Caco-2 (cell line): Measurements from ENCODE around the gene PPP1R16B. TPM values are rescaled to one million over a fixed set of nuclear protein-coding genes. Genes with fewer than 3 reads are reported as not detected.

Experiments
- BruUV-seq: library from RNA; stranded (reverse); fragments of 400-500 nt; replicated peaks from 2 replicates; lab custom pipeline; 2021; lab: Mats Ljungman, UMichigan
- CTCF ChIA-PET: fragments of 300-600 bp; sonication (Branson Sonifier 250); formaldehyde crosslinking; loops from one replicate; lab custom pipeline; 2022; ENCODE audit warnings: antibody characterized with exemption; lab: Charles Lee
- POLR2A ChIA-PET: fragments of 300-600 bp; sonication (Branson Sonifier 250); formaldehyde crosslinking; loops from one replicate; lab custom pipeline; 2022; ENCODE audit warnings: antibody characterized with exemption; lab: Charles Lee
- DNase-seq, 2 experiments: peaks; one replicate each; pipeline versions ENCODE4 v3.0.0 to v3.0.0-alpha.2; 2020 to 2022
- H3K27me3 ChIP-seq: replicated peaks from 2 replicates; pipeline ENCODE4 v1.6.0; 2011; ENCODE audit warnings: low read length; ENCODE audit not compliant: control insufficient read depth, insufficient read depth
- H3K36me3 ChIP-seq: 2 replicates; pipeline ENCODE4 v1.5.1; 2011; ENCODE audit warnings: low read length; ENCODE audit not compliant: control insufficient read depth, insufficient read depth
- H3K4me1 ChIP-seq: fragments of 250-450 bp; sonication (Bioruptor Pico); 2 replicates; pipeline ENCODE4 v1.5.1; 2020; ENCODE audit warnings: mild to moderate bottlenecking
- H3K4me3 ChIP-seq: 2 replicates; pipeline ENCODE4 v1.5.1; 2011; ENCODE audit warnings: low read depth, mild to moderate bottlenecking, control low read depth, low read length
- H3K9me3 ChIP-seq: fragments of 250-450 bp; sonication (Bioruptor Pico); 2 replicates; pipeline ENCODE4 v1.5.1; 2020; ENCODE audit warnings: mild to moderate bottlenecking, moderate library complexity
- H3K27ac Mint-ChIP-seq: one replicate; pipeline ENCODE4 v1.8.0; 2022; ENCODE audit warnings: mixed read lengths; ENCODE audit not compliant: unreplicated experiment
- H3K27me3 Mint-ChIP-seq: one replicate; pipeline ENCODE4 v1.8.0; 2022; ENCODE audit warnings: mixed read lengths; ENCODE audit not compliant: insufficient read depth, unreplicated experiment
- H3K36me3 Mint-ChIP-seq: one replicate; pipeline ENCODE4 v1.8.0; 2022; ENCODE audit warnings: mild to moderate bottlenecking, mixed read lengths; ENCODE audit not compliant: insufficient read depth, unreplicated experiment
- H3K4me1 Mint-ChIP-seq: one replicate; pipeline ENCODE4 v1.8.0; 2022; ENCODE audit warnings: low read depth, mixed read lengths; ENCODE audit not compliant: unreplicated experiment
- H3K4me3 Mint-ChIP-seq: one replicate; pipeline ENCODE4 v1.8.0; 2022; ENCODE audit warnings: mild to moderate bottlenecking, moderate library complexity, mixed read lengths; ENCODE audit not compliant: unreplicated experiment
- H3K9me3 Mint-ChIP-seq: one replicate; pipeline ENCODE4 v1.8.0; 2022; ENCODE audit warnings: mixed read lengths; ENCODE audit not compliant: unreplicated experiment
- CTCF ChIP-seq, 2 experiments: fragments of 200-600 bp in 1 of 2; IDR thresholded peaks; 1 replicate in 1 of 2; 2 replicates in 1 of 2; pipeline versions ENCODE4 v1.5.1 to v1.8.0; 2011 to 2022; ENCODE audit warnings: antibody characterized with exemption in 1 of 2, control low read depth in 1 of 2, inconsistent platforms in 1 of 2, low read depth in 1 of 2, low read length in 1 of 2, mild to moderate bottlenecking in 1 of 2, moderate library complexity in 1 of 2; ENCODE audit not compliant: insufficient read depth in 1 of 2, severe bottlenecking in 1 of 2, unreplicated experiment in 1 of 2
- intact Hi-C: fragments of 100-400 bp; cut with micrococcal nuclease; formaldehyde crosslinking; loops from one replicate; pipeline ENCODE4 v1.10.0; 2022; ENCODE audit not compliant: unreplicated experiment
- total RNA-seq: library from RNA; stranded (reverse); gene quantifications from 2 replicates; pipeline ENCODE4 v1.2.3, GENCODE V29; 2022

PPP1R16B gene
- total RNA-seq, 1 experiment from 2014 or later = not detected

DNA sequence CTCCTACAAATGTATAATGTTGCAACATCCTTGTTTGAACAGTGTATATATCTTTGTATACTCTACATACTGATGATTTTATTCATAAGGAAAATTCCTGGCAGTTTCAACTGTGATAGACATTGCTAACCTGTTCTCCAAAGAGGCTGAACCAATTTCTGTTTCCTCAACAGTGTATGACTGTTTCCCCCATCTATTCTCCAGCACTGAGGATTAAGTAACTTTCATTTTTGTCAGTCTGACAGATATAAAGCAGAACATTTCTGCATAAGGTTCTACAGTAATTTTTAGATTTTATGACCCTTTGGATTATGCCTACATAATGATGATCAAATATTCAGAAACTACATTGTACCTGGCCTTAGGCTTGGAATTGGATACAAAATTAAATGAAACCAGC lies 9.9 kb downstream of the PPP1R16B start:
- H3K4me1 Mint-ChIP-seq = no peaks in the 10 kb centered on the region

GRCh38 chr20:38818113-38819065 lies 12.9 kb downstream of the PPP1R16B start:
- H3K4me3 Mint-ChIP-seq = no peak overlapping the region
- no peaks in the 10 kb centered on the region for H3K9me3 ChIP-seq
- ChIA-PET POLR2A (no interaction called here), CTCF (no interaction called here)
- no peaks in the 10 kb centered on the region for H3K36me3 ChIP-seq
- no peaks in the 10 kb centered on the region for H3K36me3 Mint-ChIP-seq
- H3K9me3 Mint-ChIP-seq = peaks cover 9% of the 10 kb centered on the region
- TF ChIP-seq CTCF (IDR thresholded peaks at IDR 0.05; ENCODE audit: insufficient read depth in 1 of 2, low read depth in 1 of 2, low read length in 1 of 2, severe bottlenecking in 1 of 2, unreplicated experiment in 1 of 2) = no peak
- DNase-seq = no peak
- H3K4me1 Mint-ChIP-seq = no peaks in the 10 kb centered on the region
- no peaks in the 10 kb centered on the region for H3K4me1 ChIP-seq
- BruUV-seq = no TSS peak
- no peaks in the 10 kb centered on the region for H3K27me3 ChIP-seq
- no peak overlapping the region for H3K27ac Mint-ChIP-seq
- peaks cover 30% of the 10 kb centered on the region for H3K27me3 Mint-ChIP-seq
- intact Hi-C loops = no loop called here
- H3K4me3 ChIP-seq = no peak overlapping the region

More for the DNA sequence above, 9.9 kb downstream of the PPP1R16B start:
- H3K4me3 ChIP-seq = no peak overlapping the region
- CTCF ChIA-PET = no interaction called here
- no peak overlapping the region for H3K4me3 Mint-ChIP-seq
- POLR2A ChIA-PET = no interaction called here
- H3K27ac Mint-ChIP-seq = no peak overlapping the region
- H3K27me3 ChIP-seq = peaks cover 4% of the 10 kb centered on the region; the same call in 1 of the 2 replicates
- no peaks in the 10 kb centered on the region for H3K9me3 Mint-ChIP-seq
- no peak for DNase-seq
- no peaks in the 10 kb centered on the region for H3K36me3 Mint-ChIP-seq
- no TSS peak for BruUV-seq
- TF ChIP-seq CTCF (IDR thresholded peaks at IDR 0.05; ENCODE audit: insufficient read depth in 1 of 2, low read depth in 1 of 2, low read length in 1 of 2, severe bottlenecking in 1 of 2, unreplicated experiment in 1 of 2) = no peak
- H3K9me3 ChIP-seq = no peaks in the 10 kb centered on the region
- H3K27me3 Mint-ChIP-seq = peaks cover 27% of the 10 kb centered on the region
- no peaks in the 10 kb centered on the region for H3K4me1 ChIP-seq
- intact Hi-C loops = no loop called here
- no peaks in the 10 kb centered on the region for H3K36me3 ChIP-seq

DNA sequence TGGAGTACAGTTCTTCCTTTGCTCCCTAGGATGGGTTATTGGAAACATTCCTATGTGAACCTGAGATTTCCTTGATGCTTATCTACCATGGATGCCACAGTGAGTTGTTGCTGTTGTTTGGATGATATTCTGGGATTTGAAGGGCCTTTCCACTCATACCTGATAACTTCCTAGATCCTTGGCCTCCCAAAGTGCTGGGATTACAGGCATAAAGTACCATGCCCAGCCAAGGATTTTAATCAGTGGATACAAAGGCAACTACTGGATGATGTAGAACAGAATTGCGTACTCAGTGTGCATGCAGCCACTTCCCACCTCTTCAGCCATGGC lies 20.0 kb downstream of the PPP1R16B start:
- intact Hi-C loops = no loop called here
- Histone ChIP-seq H3K9me3 (no peaks in the 10 kb centered on the region), H3K27me3 (no peaks in the 10 kb centered on the region), H3K4me1 (peaks cover 8% of the 10 kb centered on the region), H3K4me3 (no peak overlapping the region), H3K36me3 (no peaks in the 10 kb centered on the region)
- peak in 1 of 2 experiments; percentile 12 for DNase-seq
- no peak overlapping the region for H3K27ac Mint-ChIP-seq
- H3K36me3 Mint-ChIP-seq = no peaks in the 10 kb centered on the region
- no peak overlapping the region for H3K4me3 Mint-ChIP-seq
- CTCF ChIA-PET = interaction anchor here (0.6 to 1.3 kb wide), 2 partner anchors 67 to 184 kb away, joined by 3 read pairs; no protein-coding TSS in a partner anchor
- H3K4me1 Mint-ChIP-seq = no peaks in the 10 kb centered on the region
- TF ChIP-seq CTCF (IDR thresholded peaks at IDR 0.05; ENCODE audit: insufficient read depth in 1 of 2, low read depth in 1 of 2, low read length in 1 of 2, severe bottlenecking in 1 of 2, unreplicated experiment in 1 of 2) = no peak
- POLR2A ChIA-PET = interaction anchor here (1.3 kb wide), 1 partner anchor 137 kb away, joined by 6 read pairs; the partner anchor contains the start of gene DHX35
- H3K27me3 Mint-ChIP-seq = peaks cover 9% of the 10 kb centered on the region
- H3K9me3 Mint-ChIP-seq = peaks cover 9% of the 10 kb centered on the region
- no TSS peak for BruUV-seq
